Fibroblast of skin of right biceps (primary cell): ENCODE results near the gene RGS6.

Source experiments
- DNase-seq: peaks from one replicate; pipeline ENCODE4 v3.0.0-alpha.2; 2013

RGS6 gene

DNA sequence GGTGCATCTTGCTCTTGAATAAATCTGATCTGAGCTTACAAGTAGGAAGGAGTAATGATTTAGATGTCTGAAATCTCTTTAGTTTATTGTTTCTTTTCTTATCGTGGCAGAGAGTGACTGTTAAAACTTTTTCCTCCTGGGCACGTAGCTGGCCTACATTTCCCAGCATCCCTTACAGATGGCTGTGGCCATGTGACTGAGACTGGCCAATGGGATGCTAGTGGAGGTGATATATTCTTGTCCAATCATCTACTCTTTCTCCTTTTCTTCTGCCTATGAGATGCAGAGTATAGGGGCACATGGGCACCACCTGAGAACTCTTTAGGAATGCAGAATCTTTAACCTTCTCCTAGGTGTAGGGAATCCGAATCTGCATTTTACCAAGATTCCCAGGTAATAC, 237.3 kb downstream of the RGS6 start:
- DNase-seq: no peak

DNA sequence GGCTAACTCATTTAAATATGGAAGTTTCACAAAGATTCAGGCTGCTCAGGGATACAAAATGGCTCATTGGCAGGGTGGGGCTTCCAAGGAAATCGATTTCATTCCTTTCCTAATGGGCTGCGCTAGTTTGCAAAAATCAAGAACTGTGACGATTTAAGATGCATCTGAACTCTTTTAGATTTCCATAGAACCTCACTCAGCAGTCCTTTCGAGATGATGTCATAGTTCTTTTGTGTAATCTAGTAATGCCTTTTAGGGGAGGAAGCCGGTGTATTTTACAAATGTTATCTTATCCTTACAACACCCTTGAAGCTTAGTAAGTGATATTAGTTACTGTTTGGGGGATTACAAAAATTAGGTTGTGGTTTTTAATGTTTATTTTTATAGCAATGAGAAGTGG, 239.8 kb downstream of the RGS6 start:
- no peak for DNase-seq

DNA sequence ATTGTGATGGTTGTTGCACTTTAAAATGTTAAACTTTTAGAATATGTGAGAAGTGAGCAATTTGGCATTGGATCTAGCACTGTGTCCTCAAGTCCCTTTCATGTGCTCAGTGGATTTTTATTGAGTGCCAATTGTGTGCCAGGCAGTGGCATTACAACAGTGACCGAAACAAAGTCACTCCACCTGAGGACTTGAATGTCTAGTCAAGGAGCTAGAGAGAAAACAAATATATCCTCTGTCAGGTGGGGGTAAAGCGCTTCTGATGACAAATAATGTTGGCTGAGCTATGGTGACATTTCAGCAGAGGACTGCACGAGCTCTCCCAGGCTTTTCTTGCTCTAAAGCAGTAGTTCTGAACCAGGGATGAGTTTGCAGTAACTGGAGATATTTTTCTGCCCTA, 240.4 kb downstream of the RGS6 start:
- DNase-seq: no peak

DNA sequence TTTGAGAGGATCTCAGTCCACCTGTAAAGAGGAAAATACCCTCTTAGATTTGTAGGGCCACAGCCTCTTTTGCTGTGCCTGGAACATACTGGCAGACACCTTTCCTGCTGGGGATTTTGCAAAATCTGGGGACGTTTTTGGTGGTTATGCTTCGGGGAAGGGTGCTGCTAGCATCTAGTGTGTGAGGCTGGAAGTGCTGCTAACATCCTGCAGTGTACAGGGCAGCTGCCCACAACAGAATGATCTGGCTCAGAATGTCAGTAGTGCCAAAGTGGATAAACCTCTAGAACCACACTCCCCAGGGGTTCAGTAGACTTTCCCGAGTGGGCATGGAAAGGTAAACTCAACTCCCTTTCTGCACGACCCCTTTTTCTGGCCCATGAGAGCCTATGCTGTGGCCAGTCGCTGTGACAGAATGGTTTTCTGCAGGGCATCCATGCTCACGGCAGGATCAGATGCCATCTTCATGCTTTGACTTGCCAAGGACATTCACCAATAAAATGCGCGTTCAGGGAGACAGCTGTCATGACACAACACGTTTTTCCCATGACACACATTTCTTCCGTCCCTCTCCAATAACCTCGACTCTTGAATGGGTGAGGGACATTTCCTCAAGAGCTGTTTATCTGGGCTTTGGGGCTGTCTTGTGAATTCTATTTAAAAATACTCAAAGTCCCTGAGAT, 240.9 kb downstream of the RGS6 start:
- no peak for DNase-seq

DNA sequence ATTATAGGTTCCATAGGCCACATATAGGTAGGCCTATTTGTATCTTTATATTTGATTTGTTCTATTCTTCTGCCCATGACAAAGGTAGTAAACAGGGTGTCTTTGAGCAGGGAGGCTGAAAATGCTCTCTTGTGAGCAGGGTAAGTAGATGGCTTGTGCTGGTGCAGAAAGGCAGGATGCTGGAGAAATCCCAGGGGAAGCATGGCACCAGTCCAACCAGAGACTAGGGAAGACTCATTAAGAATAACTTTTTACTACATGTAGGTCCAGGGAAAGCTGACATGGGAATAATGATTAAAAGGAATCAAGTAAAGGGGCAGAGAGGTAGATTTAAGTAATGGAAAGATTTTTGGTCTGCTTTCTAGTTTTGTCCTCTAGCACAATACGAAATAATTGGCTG, 245.0 kb downstream of the RGS6 start:
- no peak for DNase-seq

DNA sequence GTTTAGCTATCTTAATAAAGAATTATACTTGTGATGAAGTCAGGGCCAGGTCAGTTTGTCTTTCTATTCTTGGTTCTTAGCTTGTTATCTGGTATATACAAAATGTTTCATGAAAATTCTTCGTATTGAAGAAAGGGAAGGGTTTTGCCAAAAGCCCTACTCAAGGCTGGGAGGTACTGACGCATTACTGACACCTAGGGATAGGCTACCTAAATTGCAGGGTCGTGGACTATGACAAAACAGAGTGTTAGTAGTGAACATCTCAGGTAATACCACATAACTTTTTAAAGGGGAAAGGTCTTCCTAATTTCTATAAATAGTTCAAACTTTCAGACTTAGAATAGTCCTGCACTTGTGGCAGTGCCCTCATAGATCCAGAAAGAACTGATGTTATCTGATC, 246.3 kb downstream of the RGS6 start:
- no peak for DNase-seq

DNA sequence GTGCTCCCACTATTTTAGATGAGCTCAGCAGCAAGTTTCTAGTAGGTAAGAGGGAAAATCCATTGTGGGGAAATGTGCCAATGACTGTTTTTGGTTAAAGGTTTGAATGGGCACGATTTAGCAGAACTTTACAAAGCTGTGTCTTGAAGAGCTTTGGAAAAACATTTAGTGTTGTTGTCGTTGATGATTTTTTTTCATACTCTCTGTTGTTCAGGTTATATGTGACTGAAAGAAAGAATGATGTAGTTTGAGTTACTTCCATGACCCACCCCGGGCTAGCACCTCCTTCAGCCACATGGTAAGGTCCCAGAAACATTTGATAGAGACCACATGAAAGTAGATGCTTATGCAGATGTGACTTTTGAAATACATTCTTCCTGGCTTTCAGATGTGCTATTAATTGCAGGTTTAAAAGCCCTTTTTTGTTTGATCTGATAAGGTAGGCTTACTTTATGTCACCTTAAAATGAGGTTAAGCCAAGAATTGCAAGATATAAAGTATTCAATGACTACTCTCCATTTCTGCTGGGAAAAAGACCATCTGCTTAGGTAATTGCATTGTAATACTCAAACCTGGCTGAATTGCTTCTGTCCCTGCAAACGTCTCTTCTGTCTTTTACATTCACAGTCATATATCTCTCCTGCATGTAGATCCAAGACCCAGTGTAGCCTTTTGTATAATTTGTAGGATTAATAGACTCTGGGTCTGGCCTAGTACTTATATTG, 250.6 kb downstream of the RGS6 start:
- DNase-seq: no peak

DNA sequence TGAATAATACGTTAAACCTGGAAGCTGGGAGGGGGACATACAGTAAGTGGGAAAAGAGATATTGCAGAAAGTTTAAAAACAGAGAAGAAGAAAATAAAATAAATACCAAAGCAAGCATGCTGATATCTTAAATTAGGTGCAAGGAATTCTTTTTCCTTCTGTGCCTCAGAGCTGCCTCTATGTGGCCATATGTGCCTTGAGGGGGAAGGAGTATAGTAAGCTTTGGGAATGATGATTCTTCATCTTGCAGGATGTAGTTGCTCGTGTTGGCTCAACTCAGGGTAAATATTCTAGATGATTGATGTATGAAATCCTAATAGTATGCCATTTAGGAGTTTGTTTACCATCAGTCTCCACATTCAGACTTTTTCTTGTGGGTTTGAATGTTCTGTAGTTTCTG, 251.4 kb downstream of the RGS6 start:
- DNase-seq: no peak

DNA sequence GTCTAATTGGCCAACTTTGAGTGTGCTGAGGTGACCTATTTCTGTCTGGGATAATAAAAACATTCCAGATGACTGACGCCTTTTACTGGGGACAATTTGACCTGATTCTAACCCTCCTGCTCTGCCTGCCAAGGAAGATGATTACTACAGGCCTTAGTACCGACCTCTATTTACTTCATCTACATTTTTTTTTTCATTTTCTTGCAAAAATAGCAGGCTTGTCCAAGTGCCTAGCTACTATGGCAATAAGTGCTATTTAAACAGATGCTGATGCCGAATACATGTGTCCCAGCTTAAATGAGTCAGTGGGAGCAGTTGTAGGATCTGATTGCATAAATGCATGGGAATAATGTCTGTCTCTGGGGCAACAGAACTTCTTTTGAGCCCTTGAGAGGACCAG, 254.3 kb downstream of the RGS6 start:
- no peak for DNase-seq

DNA sequence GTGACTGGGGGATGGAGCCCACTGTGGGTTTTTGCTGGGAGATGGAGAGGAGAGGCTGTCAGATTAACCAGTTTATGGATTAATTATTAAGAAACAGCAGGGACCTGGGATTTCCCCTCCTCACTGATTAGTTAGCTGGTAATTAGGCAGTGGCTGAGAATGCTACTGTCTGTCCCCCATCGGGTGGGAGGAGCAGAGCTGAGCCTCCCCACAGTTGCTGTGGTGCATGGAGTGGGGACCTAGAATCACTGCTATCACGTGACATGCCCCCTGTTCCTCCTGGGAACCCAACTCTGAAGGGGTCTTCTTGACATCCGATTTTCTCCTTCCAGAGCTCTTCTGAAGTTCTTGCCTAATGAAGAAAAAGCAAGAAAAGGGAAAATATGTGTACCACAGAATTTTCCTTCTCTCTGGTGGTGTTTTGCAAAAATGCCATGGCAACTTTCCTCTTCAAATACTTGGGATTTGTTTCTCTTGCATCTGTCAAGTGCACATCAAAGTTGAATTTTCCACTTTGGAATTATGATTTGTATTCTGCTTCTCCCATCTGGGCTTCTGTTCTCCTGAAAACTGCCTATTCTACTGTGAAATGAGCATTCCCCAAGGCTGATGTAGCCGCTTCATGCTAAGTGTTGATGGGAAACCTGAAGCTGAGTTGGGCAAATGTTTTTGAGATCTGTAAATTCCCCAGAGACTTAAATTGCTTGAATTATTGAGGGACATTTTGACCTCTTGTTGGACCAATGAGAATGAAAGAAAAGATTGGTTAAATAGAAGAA, 264.2 kb downstream of the RGS6 start:
- no peak for DNase-seq

DNA sequence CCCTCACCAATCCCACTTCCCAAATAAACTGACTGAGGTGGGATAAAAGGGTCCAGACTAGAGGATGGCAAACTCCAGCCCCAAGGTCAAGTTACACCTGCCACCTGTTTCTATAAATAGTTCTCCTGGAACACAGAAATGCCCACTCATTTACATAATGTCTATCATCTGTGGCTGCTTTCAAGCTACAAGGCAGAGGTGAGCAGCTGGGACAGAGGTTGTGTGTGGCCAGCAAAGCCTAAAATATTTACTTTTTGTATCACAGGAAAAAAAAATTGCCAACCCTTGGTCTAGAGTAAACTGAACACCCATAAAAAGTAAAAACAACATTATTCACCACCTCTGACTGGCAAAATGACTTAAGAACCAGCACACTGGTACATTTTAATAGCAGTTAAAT, 269.4 kb downstream of the RGS6 start:
- no peak for DNase-seq

DNA sequence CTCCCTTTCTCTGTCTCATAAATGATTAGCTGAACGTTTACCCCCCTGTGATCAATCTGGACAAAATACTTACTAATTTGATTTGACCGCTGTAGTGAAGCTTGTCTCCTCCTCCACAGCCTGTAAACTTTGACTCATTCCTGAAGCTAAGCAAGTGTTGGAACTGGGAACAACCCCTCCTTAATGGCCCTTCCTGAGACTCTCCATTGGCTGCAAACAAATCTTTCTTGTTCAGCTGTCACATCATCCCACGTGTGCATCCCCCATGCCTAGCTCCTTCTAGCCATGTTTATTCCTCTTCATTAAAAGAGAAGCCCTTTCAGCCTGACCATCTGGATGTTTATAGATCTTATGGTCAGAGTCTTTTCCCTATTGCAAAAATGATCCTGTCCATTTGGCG, 281.2 kb downstream of the RGS6 start:
- no peak for DNase-seq

DNA sequence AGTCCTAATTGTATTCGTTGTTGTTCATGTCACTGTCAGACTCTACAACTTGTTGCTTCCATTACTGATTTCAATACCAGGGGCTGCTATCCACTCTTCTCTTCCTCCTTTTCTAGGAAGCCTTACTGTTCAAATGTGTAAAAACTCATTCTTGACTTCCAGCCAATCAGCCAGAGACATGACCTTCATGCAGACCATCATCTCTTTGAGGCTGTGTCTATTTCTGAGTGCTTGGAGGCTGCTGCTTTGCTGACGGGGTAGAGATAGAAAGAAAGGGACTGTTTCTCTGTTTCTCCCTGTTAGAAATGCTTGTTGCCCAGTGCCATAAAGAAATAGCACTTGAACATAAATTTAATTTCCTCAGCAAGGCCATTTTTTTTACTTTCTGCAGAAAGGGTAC, 282.9 kb downstream of the RGS6 start:
- no peak for DNase-seq

DNA sequence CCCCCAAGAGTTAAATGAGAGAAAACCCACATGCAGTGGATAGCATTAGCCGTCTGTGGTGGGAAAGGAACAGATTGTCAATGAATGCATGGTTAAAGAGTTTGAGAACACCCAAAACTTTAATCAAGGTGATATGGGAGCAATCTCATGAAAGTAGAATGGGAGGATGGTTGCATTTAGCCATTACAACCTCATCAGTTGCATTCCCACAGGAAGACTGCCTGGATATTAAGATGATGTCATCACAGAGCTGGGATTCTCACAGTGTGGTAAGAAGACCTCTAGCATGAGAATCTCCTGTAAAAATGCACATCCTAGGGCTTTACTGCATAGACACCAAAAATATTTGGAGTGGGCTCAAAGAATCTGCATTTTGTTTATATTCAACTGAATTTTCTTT, 284.9 kb downstream of the RGS6 start:
- no peak for DNase-seq

DNA sequence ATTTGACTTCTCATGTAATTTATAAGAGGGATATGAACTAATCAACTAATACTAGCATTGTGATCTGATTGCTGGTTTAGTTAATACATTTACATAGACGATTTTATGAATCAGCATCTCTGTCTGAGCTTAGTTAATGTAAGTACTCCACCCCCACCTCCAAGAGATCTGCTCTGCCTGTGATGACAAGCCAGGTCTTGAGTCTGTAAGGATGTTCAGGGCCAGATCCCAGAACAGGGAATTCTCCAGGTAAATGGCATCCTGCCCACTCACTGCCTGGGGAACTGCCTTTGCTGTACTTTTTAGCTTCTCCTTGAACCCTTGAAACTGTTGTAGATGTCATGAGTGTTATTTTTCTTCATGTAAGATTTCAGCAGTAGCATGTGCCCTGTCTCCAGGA, 289.8 kb downstream of the RGS6 start:
- no peak for DNase-seq

DNA sequence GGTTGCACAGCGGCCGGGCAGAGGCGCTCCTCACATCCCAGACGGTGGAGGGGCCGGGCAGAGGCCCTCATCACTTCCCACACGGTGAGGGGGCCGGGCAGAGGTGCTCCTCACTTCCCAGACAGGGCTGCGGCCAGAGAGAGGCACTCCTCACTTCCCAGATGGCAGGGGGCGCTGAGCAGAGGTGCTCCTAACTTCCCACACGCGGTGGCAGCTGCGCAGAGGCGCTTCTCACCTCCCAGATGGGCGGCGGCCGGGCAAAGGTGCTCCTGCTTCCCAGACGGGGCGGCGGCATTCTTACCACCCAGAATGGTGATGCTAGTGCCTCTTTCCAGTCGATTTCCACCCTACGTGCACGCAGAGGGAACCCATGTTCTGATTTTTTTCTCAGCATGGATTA, 304.4 kb downstream of the RGS6 start:
- no peak for DNase-seq

DNA sequence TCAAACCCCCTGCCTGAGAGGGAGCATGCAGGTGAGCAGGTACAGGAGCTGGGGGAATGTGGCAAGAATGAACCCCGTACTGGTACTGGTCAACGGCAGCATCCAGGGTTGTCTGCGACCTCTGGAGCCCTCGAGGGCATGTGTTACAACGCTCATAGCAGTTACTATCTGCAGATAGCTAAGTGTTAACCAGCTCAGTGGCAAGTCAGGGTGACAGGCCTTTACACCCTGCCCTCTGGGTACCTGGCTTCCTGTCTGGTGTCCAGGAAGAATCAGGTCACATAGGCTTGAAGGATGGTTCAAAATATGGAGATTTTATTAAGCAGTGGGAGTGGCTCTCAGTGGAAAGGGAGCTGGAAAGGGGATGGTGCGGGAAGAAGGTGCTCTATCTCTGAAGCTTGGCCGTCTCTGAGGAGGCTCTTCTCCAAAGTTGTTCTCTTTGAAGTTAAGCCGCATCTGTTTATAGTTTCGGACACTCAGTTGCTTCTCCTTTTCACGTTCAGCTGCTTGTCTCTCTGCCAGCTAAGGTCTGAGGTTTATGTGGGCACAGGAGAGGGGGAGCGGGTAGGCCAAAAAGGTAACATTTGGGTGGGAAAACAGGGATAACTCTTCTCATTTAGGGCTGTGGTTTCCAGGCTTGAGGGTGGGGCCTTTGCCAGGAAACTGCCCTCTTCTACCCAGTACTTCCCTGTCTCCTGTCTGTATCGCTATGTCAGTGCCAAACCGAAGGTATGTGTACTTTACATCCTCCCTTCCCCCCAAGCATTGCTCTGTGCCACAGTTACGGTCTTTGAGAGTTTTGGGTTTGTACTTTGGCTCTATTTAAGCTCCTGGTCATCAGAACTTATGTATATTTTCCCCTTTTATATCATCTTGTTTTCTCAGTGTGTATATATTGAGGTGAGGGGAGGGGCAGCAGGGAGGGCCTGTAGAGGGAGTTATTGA, 305.8 kb downstream of the RGS6 start:
- no peak for DNase-seq

DNA sequence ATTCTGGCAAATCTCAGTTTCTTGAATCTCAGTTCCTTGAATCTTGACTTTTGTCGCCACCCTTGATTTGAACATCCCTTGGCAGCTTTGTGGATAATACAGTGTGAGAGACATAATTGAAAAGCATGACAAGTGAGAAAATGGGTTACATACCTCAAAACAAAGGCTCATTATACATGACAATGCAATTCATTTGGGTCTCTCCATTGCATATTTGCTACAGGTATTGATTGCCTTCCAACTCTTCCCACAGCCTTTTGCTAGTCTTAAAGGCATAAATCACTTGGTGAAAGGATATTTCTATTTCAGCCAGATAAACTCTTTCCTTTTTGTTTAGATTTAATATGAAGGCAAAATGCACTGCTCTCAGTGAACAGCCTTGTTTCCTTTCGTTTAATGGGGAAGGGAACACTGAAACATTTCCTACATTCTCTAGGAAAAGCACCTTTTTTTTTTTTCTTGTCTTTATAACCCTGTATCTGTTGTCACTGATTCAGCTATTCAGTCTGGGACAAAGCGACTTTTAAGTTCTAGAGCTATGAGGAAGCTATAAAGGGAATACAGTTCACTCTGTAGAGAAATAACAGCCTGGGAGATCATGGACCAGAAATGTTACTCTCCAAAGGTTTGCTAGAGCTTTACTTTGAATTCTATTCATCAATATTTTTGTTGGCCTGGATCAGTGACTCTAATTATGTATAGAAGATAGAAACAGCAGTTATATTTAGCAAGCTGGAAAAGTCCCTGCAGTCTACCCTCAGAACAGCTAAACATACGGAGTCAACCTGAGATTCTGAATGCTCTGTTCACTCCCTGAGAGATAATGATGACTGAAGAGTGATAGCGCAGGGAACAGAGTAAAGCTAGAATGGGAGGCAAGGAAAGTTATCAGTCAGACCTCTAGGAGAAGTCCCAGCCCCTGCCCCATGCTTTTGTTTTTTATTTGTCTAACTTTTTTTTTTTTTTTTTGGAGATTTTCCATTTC, 311.4 kb downstream of the RGS6 start:
- DNase-seq: no peak

DNA sequence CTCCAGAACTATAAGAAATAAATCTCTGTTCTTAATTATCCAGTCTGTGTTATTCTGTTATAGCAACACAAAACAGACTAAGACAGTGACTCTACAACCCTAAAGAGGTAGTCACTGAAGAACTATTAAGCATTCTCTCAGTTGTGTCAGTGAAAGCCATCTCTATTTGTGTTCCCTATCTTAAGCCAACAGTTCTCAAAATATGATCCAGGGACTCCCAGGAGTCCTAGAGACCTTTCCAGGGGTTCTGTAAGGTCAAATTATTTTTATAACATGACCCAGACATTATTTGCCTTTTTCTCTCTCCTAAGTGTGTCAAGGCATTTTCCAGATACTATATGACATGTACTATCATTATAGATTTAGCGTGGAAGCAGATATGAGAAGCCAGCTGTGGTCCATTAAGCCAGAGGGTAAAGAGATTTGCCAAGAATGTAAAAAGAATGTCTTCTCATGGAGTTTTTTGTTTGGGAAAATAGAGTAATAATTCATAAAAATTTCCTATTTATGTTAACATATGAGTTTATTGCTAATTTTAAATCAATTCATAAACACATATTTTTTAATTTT, 315.8 kb downstream of the RGS6 start:
- DNase-seq: no peak

DNA sequence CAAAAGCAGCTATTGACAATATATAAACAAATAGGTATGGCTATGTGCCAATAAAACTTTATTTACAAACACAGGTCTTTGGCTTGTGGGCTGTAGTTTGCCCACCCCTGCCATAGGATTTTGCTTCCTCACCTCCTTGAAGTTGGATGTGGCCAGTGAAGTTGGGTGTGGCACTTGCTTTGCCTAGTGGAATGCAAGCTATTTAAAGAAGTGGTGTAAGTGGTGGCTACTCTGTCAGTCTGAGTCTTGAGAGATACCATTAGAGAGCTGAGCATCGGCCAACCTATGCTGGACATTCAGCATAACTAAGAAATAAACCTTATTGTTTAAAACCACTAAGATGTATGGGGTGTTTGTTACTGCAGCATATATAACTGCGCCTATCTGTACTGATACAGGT, 321.3 kb downstream of the RGS6 start:
- DNase-seq: no peak

DNA sequence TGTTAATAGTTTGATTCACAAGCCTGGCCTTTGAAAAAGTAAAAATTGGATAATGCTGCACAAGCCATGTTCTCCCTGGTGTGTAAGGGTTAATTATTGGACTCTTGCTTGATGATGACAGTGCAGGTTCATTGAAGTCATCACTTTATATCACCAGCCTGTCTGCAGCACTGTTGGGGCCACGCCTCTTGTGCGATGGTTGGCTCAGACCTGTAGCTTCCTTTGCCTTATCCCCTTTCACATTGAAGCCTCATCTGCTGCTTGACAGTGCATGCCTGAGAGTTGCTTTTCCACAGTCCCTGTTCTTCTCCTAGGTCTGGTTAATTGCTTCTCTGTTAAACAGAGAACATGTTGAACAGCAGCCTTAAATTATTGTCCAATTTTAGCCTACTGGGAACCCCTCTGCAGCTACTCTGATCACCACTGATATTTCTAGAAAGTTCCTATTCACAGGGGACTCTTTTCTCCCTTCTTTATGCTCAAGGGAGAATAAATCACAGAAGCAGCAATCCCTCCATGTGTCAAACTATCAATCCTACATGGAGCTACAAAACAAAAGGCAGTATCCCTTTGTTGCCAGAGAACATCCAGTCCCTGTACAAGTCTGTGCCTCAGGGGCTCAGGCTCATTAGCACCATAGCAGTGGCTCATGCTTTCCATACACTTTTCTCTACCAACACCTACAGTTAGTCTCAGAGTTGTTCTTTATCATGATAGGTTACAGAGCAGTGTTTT, 322.1 kb downstream of the RGS6 start:
- no peak for DNase-seq
